ENCODE measurements around the gene PLCD3.

Gene PLCD3

DNA sequence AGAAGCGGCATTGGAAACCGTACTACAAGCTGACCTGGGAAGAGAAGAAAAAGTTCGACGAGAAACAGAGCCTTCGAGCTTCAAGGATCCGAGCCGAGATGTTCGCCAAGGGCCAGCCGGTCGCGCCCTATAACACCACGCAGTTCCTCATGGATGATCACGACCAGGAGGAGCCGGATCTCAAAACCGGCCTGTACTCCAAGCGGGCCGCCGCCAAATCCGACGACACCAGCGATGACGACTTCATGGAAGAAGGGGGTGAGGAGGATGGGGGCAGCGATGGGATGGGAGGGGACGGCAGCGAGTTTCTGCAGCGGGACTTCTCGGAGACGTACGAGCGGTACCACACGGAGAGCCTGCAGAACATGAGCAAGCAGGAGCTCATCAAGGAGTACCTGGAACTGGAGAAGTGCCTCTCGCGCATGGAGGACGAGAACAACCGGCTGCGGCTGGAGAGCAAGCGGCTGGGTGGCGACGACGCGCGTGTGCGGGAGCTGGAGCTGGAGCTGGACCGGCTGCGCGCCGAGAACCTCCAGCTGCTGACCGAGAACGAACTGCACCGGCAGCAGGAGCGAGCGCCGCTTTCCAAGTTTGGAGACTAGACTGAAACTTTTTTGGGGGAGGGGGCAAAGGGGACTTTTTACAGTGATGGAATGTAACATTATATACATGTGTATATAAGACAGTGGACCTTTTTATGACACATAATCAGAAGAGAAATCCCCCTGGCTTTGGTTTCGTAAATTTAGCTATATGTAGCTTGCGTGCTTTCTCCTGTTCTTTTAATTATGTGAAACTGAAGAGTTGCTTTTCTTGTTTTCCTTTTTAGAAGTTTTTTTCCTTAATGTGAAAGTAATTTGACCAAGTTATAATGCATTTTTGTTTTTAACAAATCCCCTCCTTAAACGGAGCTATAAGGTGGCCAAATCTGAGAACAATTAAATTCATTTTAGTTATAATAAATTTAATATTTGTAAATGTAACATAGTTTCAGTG is 17.7 kb upstream of the PLCD3 start:
- no peak for DNase-seq

DNA sequence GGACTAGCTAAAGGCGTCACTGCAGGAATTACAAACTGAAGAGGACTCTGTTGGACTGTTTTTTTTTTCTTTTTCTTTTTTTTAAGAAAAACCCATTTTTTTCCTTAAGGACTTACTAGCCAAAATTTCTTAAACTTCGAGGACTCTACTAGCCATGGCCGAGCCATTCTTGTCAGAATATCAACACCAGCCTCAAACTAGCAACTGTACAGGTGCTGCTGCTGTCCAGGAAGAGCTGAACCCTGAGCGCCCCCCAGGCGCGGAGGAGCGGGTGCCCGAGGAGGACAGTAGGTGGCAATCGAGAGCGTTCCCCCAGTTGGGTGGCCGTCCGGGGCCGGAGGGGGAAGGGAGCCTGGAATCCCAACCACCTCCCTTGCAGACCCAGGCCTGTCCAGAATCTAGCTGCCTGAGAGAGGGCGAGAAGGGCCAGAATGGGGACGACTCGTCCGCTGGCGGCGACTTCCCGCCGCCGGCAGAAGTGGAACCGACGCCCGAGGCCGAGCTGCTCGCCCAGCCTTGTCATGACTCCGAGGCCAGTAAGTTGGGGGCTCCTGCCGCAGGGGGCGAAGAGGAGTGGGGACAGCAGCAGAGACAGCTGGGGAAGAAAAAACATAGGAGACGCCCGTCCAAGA is 16.8 kb upstream of the PLCD3 start:
- DNase-seq: peak; percentile 76

DNA sequence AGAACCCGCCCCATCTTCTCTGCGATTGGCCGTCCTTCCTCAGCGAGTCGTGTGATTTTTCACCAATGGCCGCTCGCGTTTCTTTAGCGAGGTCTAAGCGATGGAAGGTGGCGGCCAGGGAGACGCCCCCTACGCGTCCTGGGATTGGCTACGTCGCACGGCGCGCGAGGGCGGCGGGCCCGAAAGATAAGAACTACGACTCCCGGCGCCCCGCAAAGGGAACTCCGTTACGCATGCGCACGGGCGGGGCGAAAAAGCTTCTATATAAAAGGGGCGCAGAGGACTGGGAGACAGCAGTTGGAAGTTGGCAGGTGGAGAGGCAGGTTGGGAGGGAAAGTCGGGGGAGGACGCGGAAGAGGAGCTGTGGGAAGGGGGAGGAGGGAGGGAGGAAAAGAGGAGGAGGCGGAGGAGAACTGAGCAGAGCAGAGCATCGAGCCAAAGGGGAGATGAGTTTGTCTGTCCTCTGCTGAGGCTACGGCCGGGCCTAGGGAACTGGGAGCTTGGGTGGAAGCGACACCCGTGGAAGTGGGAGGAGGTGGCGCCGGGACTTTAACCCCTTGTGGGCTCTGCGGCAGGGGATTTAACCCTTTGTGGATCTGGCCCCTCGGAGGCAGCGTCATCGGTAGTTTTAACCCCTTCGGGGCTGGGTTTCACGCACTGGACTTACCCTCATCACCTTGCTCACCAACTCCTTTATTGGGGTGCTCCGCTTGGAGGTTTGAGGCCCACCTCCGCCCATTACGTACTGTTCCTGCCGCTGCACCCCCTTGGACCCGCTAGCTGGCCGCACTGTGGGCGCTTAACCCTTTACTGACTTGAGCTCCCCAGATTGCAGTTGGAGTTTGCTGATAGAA is 16.1 kb upstream of the PLCD3 start, which contains the start of gene HEXIM1:
TSS of gene HEXIM1 (plus strand) at position 293 of the 854 bp plus-strand sequence. CDS start 716 bp downstream, outside the sequence.
- DNase-seq: peak; percentile 99

DNA sequence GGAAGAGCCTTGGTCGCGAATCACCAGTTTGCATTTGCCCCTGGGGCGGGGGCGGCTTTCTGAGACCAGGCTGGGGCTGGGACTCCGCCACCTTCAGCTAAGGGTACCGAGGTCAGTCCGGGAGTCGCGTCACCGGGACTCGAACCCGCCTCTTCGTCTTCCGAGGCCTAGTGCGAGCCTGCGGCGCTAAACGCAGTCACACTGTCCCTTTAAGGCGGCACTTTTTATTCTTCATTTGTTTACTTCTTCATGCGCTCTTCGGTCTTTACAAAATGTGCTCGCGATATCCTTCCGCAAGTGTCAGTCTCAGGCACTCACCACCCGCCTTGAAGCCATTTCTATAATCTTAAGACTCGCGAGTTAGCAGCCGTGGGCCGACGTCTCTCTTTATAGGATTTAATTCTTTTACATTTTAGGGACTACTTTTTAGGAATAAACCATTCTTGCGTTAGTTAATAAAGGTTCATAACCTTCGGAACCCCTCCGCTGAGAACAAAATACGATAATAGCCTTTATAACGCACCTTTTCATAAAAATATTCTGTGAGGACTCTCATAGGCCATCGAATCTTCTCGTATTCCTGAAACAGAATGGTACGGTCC is 15.4 kb upstream of the PLCD3 start:
- peak; percentile 98 for DNase-seq

DNA sequence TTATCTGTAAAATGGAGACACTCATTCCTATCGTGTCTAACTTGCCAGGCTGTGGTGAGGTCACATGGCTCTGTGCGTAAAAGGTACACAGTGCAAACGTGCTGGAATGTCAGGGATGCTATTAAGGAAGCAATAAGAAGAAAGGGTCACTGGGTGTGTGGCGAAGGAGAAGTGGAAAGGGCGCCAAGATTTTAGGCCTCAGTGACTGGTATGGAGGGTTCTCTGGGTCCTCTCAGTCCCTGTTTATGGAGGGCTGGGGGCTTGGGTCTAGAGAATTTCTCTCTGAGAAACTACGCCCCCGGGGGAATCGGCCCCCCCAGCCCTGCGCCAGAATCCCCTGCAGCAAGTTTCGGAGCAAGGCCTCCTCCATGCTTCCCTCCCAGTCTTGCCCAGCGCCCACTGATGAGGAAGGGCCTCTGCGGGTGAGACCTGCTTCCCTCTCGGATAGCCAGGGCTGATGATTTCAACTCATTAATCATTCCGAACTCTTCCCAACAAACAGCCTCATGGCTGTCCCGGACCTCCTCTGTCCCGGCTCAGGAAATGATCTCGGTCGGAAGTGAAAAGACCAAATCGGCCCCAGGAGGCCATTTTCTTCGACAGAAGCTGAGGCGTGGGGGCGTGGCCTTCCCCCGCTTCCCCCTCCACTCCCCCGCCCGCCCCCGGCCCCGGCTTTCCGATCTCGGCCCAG is 14.7 kb upstream of the PLCD3 start:
- DNase-seq: no peak

DNA sequence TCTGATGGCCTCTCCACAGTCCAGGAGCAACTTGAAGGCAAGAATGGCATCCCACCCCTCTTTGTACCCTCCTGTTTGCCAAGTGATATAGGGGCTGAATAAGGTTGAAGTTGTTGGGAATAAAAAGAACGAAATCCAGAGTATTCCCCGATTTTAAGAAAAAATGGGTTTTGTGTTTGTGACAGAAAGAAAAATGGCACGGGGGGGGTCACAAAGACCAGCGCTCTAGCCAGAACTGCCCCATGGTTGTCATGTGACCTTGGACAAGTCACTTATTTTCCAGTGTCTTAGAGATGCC is 14.2 kb upstream of the PLCD3 start:
- no peak for DNase-seq

DNA sequence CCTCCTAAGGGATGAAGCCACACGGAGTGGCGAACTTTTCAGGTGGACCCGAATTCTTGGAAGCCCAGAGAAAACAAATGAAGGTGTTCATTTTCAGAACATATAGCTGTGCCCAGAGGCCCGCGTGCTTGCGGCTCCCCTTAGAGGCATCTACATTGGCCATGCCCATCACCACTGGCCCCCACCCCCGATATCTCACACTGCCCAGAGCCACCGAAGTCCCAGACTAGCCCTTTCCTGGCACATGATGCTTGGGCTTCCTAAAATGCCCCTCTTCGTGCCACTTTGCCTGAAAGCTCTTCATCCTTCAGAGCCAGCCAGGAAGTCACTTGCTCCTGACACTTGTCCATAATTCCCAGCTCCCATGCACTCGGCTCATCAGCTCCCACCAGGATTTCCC is 13.9 kb upstream of the PLCD3 start:
- DNase-seq: no peak

DNA sequence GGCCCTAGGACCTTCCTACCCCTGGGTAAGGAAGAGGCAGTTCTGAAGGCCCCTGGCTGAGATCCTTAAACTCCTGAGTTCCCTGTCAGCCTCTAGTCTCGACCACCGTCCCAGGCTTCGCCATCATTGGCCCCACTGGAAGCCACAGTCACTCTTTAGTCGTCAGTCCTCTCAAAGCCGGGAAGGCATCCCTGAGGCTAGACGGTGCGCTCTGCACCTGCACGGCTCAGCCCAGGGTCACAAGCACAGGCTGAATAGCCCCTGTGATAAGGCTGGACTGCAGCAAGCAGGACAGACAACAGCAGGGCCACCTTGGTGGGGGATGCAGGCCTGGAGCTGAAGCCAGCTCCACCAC is 12.7 kb upstream of the PLCD3 start:
- no peak for DNase-seq

DNA sequence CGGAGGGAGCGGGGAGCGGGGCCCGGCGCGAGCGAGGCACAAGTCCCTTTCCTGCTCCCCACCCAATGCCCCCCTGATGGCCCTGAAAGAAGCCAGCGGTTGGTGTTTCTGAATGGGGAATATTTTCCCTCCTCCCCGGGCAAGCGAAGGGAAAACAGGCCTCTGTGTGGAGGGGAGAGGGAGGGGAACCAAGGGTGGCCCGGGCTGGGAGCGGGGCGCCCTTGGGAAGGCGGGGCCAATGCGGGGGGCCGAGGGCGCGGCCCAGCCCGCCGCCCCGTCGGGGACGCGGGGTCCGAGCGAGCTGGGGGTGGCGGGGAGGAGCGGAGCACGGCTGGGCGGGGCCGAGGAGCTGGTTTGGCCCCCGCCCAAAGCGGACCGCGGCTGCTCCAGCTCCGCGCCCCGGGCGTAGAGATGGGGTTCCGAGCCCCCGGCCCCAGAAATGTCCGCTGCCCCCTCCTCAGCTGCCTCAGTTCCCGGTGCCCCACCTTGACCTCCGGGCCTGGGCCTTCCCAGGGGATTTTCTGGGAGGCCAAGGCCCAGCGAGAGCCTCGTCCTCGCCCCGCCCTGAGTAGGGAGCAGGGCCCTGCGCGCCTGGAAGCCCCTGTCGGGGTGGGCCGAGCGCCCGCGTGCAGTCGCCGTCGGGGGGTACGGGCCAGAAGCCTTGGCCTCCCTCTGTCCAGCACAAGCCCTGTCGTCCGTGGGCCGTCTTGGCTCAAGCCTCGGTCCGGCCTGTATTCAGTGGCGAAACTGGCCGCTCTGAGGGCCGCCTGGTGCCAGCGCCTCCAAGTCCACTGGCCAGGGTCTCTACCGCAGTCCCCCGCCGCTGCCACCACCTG is 12.1 kb upstream of the PLCD3 start:
- DNase-seq: no peak

DNA sequence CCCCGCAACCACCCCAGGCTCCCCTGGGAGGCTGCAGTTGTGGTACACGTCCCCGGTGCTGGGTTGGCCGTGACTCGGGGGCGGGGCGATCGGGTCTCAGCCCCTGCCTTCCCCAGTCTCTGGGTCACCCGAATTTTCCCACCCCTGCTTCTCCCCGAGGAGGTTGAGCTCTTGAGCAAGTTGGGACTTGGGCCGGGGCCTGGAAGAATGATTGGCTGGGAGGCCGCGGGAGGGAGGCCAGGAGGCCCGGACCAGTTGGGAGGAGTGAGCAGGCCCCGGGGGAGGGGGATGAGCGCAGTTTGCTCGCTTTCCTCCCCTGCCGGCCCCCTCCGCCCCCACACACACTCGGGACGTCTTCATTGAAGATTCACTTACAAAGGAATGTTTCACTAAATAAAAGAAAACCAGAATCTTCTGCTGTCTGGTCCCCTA is 11.5 kb upstream of the PLCD3 start:
- DNase-seq: no peak

DNA sequence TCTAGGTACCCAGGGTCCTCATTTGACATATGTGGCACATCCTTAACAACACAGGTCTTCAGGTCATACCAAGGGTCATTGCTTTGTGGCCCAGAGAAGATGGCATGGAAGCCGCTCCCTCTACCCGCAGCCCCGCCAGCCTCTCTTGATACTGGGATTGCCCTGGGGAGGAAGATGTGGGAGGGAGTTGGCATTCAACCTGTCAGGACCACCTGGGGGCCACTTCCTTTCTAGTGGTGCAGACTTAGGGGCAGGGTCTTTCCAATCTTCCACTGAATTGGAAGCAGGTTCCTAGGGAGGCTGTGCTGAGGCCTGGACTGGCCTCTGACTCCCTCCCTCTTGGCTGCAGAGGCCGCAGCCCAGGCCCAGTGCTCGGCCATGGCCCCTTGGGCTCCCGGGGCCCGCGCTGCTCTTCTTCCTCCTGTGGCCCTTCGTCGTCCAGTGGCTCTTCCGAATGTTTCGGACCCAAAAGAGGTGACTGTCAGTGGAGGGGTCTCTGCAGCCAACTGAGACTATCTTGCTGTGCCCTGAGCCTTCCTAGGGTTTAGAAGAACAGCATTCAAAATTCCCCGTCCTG is 10.9 kb upstream of the PLCD3 start:
- DNase-seq: no peak

DNA sequence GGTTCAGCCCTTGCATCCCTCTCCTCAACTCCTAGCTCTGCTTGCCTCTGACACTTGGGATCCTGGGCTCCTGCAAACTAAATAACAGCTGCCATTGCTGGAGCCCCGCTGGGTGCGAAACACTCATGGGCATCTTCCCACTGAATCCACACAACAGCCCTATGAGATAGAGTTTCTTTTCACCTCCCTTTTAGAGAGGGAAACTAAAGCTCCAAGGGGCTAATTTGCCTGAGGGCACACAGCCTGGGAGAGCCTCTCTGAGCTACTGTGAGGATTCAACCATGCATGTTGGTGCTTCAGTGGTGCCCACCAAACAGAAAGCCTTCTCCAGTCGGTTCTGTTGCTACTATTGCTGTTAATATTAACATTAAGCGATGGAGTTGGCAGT is 7.2 kb upstream of the PLCD3 start:
- DNase-seq: no peak

DNA sequence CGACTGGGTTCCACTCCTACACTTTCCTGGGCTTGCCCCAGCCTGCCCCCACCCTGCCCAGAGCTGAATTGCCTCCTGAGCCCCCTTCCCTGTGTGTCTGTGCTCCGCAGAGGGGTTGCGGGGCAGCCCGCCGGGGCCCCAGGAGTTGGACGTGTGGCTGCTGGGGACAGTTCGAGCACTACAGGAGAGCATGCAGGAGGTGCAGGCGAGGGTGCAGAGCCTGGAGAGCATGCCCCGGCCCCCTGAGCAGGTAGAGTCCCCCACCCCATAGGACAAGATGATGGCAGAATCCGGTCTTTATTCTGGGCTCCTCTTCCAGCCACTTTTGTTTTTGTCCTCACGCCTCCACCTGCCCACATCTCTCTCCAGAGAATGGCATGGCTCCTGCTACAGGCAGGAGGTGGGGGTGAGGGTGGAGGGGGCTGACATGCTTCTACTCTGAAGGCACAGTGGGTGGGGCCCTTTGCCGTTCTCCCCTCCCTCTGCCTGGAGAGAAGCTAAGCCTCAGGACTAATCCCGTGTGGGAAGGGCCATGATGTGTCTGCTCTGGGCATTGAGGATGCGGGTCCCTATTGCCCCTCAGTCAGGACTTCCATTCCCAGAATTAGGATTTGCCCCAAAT is 6.7 kb upstream of the PLCD3 start:
- DNase-seq: no peak

DNA sequence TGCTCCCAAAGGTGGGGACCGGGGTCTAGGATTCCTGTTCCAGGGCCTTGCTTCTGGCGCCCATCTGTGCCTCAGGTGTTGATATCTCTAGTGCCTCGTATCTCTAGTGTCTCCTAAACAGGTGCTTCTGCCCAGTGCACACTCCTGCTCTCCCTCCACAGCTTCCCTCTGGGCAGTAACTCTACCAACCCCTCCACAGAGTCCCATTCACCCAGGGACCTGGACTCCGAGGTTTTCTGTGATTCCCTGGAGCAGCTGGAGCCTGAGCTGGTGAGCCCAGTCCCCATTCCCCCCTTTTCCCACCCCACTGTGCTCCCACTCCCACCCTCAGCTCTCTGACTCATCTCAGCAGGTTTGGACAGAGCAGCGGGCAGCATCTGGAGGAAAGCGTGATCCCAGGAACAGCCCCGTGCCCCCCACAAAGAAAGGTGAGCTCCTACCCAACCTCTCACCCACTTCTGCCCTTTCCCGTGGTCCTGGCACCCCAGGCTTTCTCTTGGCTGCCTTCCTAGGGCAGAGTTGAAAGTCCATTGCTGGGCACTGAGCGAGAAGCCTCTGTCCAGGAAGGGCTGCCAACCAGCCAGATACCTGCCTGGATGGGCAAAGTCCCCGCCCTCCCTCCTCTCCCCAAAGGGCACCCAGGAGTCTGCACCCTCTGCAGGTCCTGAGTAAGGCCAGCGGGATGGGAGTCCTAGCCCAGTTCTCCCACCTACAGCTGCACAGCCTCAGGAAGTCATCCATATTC is 5.4 kb upstream of the PLCD3 start:
- no peak for DNase-seq

DNA sequence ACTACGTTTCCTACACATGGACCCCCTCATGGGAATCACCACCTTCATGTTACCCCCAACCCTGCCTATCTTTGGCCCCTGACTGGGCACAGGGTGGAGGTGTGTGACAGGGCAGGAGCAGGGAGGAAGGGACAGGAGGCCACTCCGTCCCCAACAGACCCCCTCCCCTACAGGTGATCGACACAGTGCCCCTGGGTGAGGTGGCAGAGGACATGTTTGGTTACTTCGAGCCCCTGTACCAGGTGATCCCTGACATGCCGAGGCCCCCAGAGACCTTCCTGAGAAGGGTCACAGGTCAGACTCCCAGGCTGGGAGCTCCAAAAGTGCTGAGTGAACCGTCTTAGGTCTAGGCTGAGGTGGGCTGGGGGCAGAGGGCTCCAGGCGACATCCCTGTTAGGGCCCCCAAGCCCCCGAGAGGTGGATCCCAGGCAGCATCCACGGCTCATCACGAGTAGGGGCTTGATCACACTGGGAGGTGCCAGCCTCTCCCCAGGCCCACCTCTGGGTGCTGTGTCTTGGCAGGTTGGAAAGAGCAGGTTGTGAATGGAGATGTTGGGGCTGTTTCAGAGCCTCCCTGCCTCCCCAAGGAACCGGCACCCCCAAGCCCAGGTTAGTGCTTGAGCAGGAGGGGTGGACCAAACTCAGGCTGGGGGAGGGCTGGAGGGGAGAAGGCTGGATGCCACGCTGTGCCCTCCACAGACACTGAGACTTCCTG is 4.7 kb upstream of the PLCD3 start:
- DNase-seq: no peak

DNA sequence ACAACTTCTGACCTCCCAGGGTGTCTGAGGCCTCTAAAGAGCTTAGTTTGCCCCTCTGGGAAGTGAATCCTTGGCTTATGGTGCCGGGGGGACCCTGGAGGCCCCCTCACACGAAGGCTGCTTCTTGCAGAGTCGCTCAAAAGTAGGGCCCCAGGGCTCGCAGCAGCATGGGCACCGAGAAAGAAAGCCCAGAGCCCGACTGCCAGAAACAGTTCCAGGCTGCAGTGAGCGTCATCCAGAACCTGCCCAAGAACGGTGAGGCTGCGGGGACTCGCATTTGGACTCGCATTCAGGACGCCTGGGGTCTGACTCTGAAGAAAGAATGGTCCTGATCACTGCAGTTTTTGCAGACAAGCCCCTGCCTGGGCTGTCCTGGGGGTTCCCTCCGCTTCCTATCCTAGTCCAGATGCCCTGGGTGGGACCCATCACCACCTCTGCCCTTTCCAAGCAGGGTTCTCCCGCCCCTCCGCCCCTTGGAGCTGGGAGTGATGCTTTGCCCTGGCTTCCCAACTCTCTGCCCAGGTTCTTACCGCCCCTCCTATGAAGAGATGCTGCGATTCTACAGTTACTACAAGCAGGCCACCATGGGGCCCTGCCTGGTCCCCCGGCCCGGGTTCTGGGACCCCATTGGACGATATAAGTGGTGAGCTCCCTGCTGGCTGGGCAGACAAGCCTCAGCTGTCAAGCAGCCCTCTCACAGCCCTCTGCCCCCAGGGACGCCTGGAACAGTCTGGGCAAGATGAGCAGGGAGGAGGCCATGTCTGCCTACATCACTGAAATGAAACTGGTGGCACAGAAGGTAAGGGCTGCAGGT is 3.9 kb upstream of the PLCD3 start:
- DNase-seq: no peak

DNA sequence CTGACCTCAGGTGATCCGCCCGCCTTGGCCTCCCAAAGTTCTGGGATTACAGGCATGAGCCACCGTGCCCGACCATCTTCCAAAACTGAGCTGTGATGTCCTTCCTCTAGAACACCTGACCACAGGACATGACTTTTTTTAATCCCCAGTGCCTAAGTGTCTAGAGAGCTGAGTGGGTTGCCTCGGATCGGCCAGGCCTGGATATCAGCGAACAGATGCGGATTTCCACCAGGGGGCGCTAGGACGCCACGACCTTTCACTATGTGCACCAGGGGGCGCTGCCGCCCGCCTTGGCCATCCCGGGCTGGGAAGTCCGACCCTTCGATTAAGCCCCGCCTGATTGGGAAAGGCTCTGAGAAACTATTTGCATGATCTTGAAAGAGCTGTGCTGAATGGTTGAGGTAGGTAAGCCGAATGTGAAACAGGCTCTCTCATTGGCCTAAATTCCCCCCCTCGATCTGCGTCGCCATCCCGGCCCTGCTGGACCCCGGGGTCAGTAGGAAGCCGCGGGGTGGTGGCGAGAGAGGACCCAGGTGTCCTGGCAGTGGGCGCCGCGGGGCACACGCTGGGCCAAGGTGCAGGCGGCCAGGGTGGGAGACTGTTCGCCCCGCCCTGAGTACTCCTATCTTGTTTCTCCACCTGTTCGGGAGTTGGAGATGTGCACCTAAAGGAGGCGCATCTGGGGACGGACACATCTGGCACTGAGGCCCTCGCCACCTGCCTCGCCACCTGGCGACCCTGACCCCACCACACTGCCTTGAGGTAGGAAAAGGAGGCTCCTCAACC is 3.1 kb upstream of the PLCD3 start, which contains the start of gene ACBD4:
TSS of gene ACBD4 (plus strand) at position 496 of the 786 bp plus-strand sequence. CDS start 458 bp downstream, outside the sequence.
- peak; percentile 90 for DNase-seq

All from NCI-H524 treated with DMSO at 0.1 percent for 48 hours (cell line).